Measurements from ENCODE around the gene SNRPB. TPM values are rescaled to one million over a fixed set of nuclear protein-coding genes. Genes with fewer than 3 reads are reported as not detected.

The SNRPB gene
- total and polyA plus RNA-seq, 10 of the 15 experiments (the other 5 are each of a cell fraction or from before 2014, with no cell fraction given), result 15.0 to 593 (median 366) TPM

GRCh38 chr20:2508631-2509467 is 38.3 kb upstream of the SNRPB start, which contains the start of gene ZNF343 (continued):
- TF ChIP-seq CHD2 (IDR thresholded peaks at IDR 0.05; ENCODE audit: borderline replicate concordance, low read depth, low read length) (peak; percentile 76; the same call in 1 of the 2 replicates), SMARCA5 (IDR thresholded peaks at IDR 0.05) (peak; percentile 28; the same call in 1 of the 2 replicates), PBX3 (IDR thresholded peaks at IDR 0.05; ENCODE audit: insufficient replicate concordance, low read depth, low read length) (peak; percentile 89), CBX3 (IDR thresholded peaks at IDR 0.05; ENCODE audit: borderline replicate concordance, low read depth) (no peak), NR2C1 (IDR thresholded peaks at IDR 0.05) (peak; percentile 96), NBN (IDR thresholded peaks at IDR 0.05) (0 out of 2 replicates have a peak, but pooled peaks have one; percentile 13), NR2F1 (conservative IDR thresholded peaks at IDR 0.05) (peak; percentile 57), HCFC1 (IDR thresholded peaks at IDR 0.05; ENCODE audit: low read length) (peak; percentile 90), ZNF207 (IDR thresholded peaks at IDR 0.05; ENCODE audit: borderline replicate concordance) (peak; percentile 79; the same call in 1 of the 2 replicates), SREBF1 (IDR thresholded peaks at IDR 0.05; ENCODE audit: low read length) (peak; percentile 70), NFYB (IDR thresholded peaks at IDR 0.05; ENCODE audit: insufficient read depth, low read depth, low read length) (peak; percentile 81), PAX5 (IDR thresholded peaks at IDR 0.05; ENCODE audit: borderline replicate concordance, low read depth, low read length) (peak; percentile 64; the same call in 1 of the 2 replicates)
